Esophagus squamous epithelium (tissue), 5 donors: ENCODE results near the gene LRP8. TPM values are rescaled to one million over a fixed set of nuclear protein-coding genes. Genes with fewer than 3 reads are reported as not detected.

Source experiments
- DNase-seq: peaks from one replicate; lab custom pipeline; 2025; lab: John Stamatoyannopoulos, UW
- H3K27ac ChIP-seq, 4 donors: fragments of 200-600 bp; sonication (generic); one replicate each; pipeline ENCODE4 v1.5.1; 2016 to 2019; ENCODE audit warnings: mild to moderate bottlenecking in 1 of 4
- H3K27me3 ChIP-seq, 4 donors: fragments of 200-600 bp; sonication (generic); 1 replicate in 3 of 4; 2 replicates in 1 of 4; pipeline versions ENCODE4 v1.5.1 to v1.6.0; 2017 to 2021; ENCODE audit warnings: antibody characterized with exemption in 1 of 4
- H3K36me3 ChIP-seq, 3 donors: fragments of 200-600 bp; sonication (generic); one replicate each; pipeline ENCODE4 v1.5.1; 2016 to 2019
- H3K4me1 ChIP-seq, 3 donors: fragments of 200-600 bp; sonication (generic); one replicate each; pipeline ENCODE4 v1.5.1; 2017 to 2019
- H3K4me3 ChIP-seq, 4 donors: fragments of 200-600 bp; sonication (generic); 1 replicate in 3 of 4; 2 replicates in 1 of 4; pipeline ENCODE4 v1.5.1; 2016 to 2019; ENCODE audit warnings: mild to moderate bottlenecking in 2 of 4, moderate library complexity in 1 of 4
- H3K9me3 ChIP-seq, 3 donors: fragments of 200-600 bp; sonication (generic); one replicate each; pipeline ENCODE4 v1.5.1; 2016 to 2019
- CTCF ChIP-seq, 6 experiments: fragments of 450-650 bp in 4 of 6; fragments of 200-600 bp in 2 of 6; sonication (generic) in 2 of 6; IDR thresholded peaks; one replicate each; pipeline ENCODE4 v1.5.1; 2016 to 2019; ENCODE audit warnings: antibody characterized with exemption in 6 of 6, mild to moderate bottlenecking in 4 of 6, moderate library complexity in 4 of 6
- POLR2A ChIP-seq, 4 donors: fragments of 450-650 bp; IDR thresholded peaks; one replicate each; pipeline ENCODE4 v1.6.1; 2017; ENCODE audit warnings: antibody characterized with exemption in 4 of 4, mild to moderate bottlenecking in 4 of 4, moderate library complexity in 3 of 4
- WGBS, 2 donors: methylation state at CpG; one replicate each; pipeline ENCODE4 v1.1.5; 2018; 5-methylcytosine and 5-hydroxymethylcytosine counted together
- intact Hi-C: fragments of 100-400 bp; cut with DNase I; formaldehyde crosslinking; loops from one replicate; pipeline ENCODE4 v1.15.0; 2022
- total RNA-seq, 4 donors: library from RNA; depleted of rRNA; stranded (reverse); fragments of >200 nt; gene quantifications; one replicate each; pipeline ENCODE4 v1.1.0, GENCODE V29; 2016
- donor health status: DM: yes; HTN: yes; CAD: no.

The LRP8 gene
- total RNA-seq, 4 donors from 2014 or later, result 15.3 to 39.6 (median 18.8) TPM

GRCh38 chr1:53373246-53373645, 45.4 kb upstream of the LRP8 start:
- Histone ChIP-seq H3K36me3 (no peaks in the 10 kb centered on the region), H3K9me3 (no peaks in the 10 kb centered on the region), H3K27me3 (peaks cover 0 to 31% (median 0%) of the 10 kb centered on the region in 4 donors), H3K27ac (no peak overlapping the region), H3K4me1 (peaks cover 0 to 4% (median 0%) of the 10 kb centered on the region in 3 donors), H3K4me3 (no peak overlapping the region)
- TF ChIP-seq POLR2A (IDR thresholded peaks at IDR 0.05), result no peak
- intact Hi-C loops, result no loop called here
- DNase-seq, result no peak
- 82 to 89% methylated on average over 7 of the region's 11 CpGs for WGBS, 2 donors

GRCh38 chr1:53372501-53372951, 44.7 kb upstream of the LRP8 start:
- TF ChIP-seq POLR2A (IDR thresholded peaks at IDR 0.05) (no peak), CTCF (IDR thresholded peaks at IDR 0.05) (no peak)
- H3K4me1 ChIP-seq, result peaks cover 0 to 4% (median 0%) of the 10 kb centered on the region in 3 donors
- H3K4me3 ChIP-seq, result no peak overlapping the region
- DNase-seq, result no peak
- H3K36me3 ChIP-seq, result no peaks in the 10 kb centered on the region
- intact Hi-C loops, result no loop called here
- no peaks in the 10 kb centered on the region for H3K9me3 ChIP-seq
- WGBS, 2 donors, result 20 to 82% methylated on average over 1 to 2 of the region's 6 CpGs
- peaks cover 0 to 31% (median 0%) of the 10 kb centered on the region in 4 donors for H3K27me3 ChIP-seq
- no peak overlapping the region for H3K27ac ChIP-seq

GRCh38 chr1:53371851-53372250, 44.0 kb upstream of the LRP8 start:
- Histone ChIP-seq H3K4me3 (no peak overlapping the region), H3K4me1 (peaks cover 0 to 4% (median 0%) of the 10 kb centered on the region in 3 donors), H3K9me3 (no peaks in the 10 kb centered on the region), H3K36me3 (no peaks in the 10 kb centered on the region), H3K27ac (no peak overlapping the region), H3K27me3 (peaks cover 0 to 36% (median 0%) of the 10 kb centered on the region in 4 donors)
- WGBS, 2 donors, result 73 to 93% methylated on average over 5 of the region's 5 CpGs
- no peak for DNase-seq
- intact Hi-C loops, result no loop called here
- TF ChIP-seq CTCF (IDR thresholded peaks at IDR 0.05) (no peak), POLR2A (IDR thresholded peaks at IDR 0.05) (no peak)

GRCh38 chr1:53371121-53371666, 43.3 kb upstream of the LRP8 start:
- TF ChIP-seq CTCF (IDR thresholded peaks at IDR 0.05), result no peak
- no peak for TF ChIP-seq POLR2A (IDR thresholded peaks at IDR 0.05)
- no peak overlapping the region for H3K4me3 ChIP-seq
- intact Hi-C loops, result no loop called here
- peaks cover 0 to 4% (median 0%) of the 10 kb centered on the region in 3 donors for H3K4me1 ChIP-seq
- H3K27me3 ChIP-seq, result peaks cover 0 to 31% (median 0%) of the 10 kb centered on the region in 4 donors
- no peak for DNase-seq
- 40 to 88% methylated on average over 1 to 4 of the region's 15 CpGs for WGBS, 2 donors
- no peaks in the 10 kb centered on the region for H3K9me3 ChIP-seq
- H3K27ac ChIP-seq, result no peak overlapping the region
- no peaks in the 10 kb centered on the region for H3K36me3 ChIP-seq

- Histone ChIP-seq H3K9me3 (no peaks in the 10 kb centered on the region), H3K4me1 (peaks cover 0 to 4% (median 0%) of the 10 kb centered on the region in 3 donors), H3K36me3 (no peaks in the 10 kb centered on the region), H3K27ac (no peak overlapping the region), H3K27me3 (peaks cover 0 to 24% (median 0%) of the 10 kb centered on the region in 4 donors), H3K4me3 (no peak overlapping the region)
- 57 to 85% methylated on average over 5 to 6 of the region's 9 CpGs for WGBS, 2 donors
- TF ChIP-seq POLR2A (IDR thresholded peaks at IDR 0.05) (no peak), CTCF (IDR thresholded peaks at IDR 0.05) (no peak)
- DNase-seq, result no peak
- intact Hi-C loops, result no loop called here
Observed at GRCh38 chr1:53370369-53370961, 42.6 kb upstream of the LRP8 start.
